Left lung (tissue), 10 donors: Measurements from ENCODE around the gene TNFRSF13B. TPM values are rescaled to one million over a fixed set of nuclear protein-coding genes. Genes with fewer than 3 reads are reported as not detected.

Source experiments
- ATAC-seq: fragments of 200-7000 bp; cut with Tn5 transposase; one replicate; pipeline ENCODE4 v1.9.1; 2020; ENCODE audit warnings: moderate library complexity
- DNase-seq, 4 donors: peaks; one replicate each; pipeline ENCODE4 v3.0.0-alpha.2; 2013 to 2020
- H3K27ac ChIP-seq, 2 donors: fragments of 200-600 bp; sonication (generic) in 1 of 2; one replicate each; pipeline versions ENCODE4 v1.5.0 to v1.8.0; 2020 to 2021
- H3K27me3 ChIP-seq, 2 donors: fragments of 200-600 bp; sonication (generic) in 1 of 2; one replicate each; pipeline versions ENCODE4 v1.5.0 to v1.8.0; 2020 to 2021
- H3K36me3 ChIP-seq, 2 donors: fragments of 200-600 bp; sonication (generic) in 1 of 2; one replicate each; pipeline versions ENCODE4 v1.5.0 to v1.8.0; 2020 to 2021
- H3K4me1 ChIP-seq, 2 donors: fragments of 200-600 bp; one replicate each; pipeline ENCODE4 v1.8.0; 2021
- H3K4me3 ChIP-seq, 2 donors: fragments of 200-600 bp; sonication (generic) in 1 of 2; one replicate each; pipeline versions ENCODE4 v1.5.0 to v1.8.0; 2020 to 2021; ENCODE audit warnings: mild to moderate bottlenecking in 1 of 2
- H3K9me3 ChIP-seq, 2 donors: fragments of 200-600 bp; sonication (generic) in 1 of 2; one replicate each; pipeline versions ENCODE4 v1.5.0 to v1.8.0; 2020 to 2021
- intact Hi-C, 2 donors: fragments of 100-400 bp; cut with DNase I; formaldehyde crosslinking; loops; one replicate each; pipeline versions ENCODE4 v1.11.2 to v1.14.2; 2022
- polyA plus RNA-seq, 6 donors: library from polyadenylated mRNA; unstranded; fragments of 120-200 nt; gene quantifications; one replicate each; pipeline ENCODE4 v1.2.1, GENCODE V29; 2013; ENCODE audit not compliant: insufficient read length in 6 of 6
- total RNA-seq, 2 donors: library from RNA; stranded (reverse); fragmentation: NEBNext Ultra II Directional; extraction: Animal tissue kit (Norgen Biotek cat#: 25700); gene quantifications; one replicate each; pipeline ENCODE4 v1.2.1, GENCODE V29; 2021
- TF ChIP-seq, protein P1 (sequence below), 2 donors: fragments of 200-600 bp; sonication (generic) in 1 of 2; IDR thresholded peaks; one replicate each; pipeline versions ENCODE4 v1.5.0 to v1.8.0; 2021; ENCODE audit warnings: antibody characterized with exemption in 2 of 2
- donor health status: DM: no; HTN: yes; CAD: no.
- donor health status: DM: no; HTN: no; CAD: no.

The TNFRSF13B gene
- total and polyA plus RNA-seq, 8 donors: 0.61 to 0.79 TPM; not detected in 6

DNA sequence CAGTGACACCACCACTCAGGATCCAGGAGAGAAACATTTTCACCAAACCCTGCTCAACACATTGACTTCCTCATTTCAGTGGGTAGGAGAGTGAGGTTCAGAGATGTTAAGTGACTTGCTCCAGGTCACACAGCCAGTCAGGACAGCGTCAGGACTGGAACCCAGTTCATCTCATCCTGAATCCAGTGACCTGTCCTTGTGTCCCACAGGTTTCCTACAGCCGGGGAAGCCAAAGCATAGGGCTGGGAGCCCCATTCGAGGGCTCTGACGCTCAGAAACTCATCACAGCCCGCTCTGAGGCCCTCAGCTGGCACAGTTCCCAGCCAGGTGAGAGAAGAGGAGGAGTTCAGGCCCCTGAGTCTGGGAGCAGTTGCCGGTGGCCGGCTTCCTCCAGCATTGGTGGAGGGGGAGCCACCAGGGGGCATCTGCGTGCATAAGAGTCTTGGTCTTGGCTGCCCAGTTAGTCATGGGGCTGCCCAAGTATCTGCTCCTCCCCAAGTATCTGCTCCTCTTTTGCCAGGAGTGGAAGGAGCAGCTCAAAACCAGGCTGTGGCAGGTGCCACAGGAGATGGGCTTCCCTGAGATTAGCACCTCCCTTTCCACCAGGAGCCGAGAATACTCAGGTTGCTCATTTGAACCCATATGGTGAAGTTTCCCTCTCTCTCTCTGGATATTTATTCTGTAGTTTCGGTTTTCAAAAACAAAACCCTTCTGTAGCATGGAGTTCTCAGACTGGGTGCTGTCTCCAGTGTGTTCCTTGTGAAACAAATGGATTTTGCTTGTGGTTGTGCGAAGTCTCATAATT is 56.0 kb downstream of the TNFRSF13B start:
- H3K27me3 ChIP-seq: no peaks in the 10 kb centered on the region
- no peak overlapping the region for H3K4me3 ChIP-seq
- ATAC-seq: peak; percentile 73
- H3K4me1 ChIP-seq: no peaks in the 10 kb centered on the region
- no peak overlapping the region for H3K27ac ChIP-seq
- TF ChIP-seq, protein P1, sequence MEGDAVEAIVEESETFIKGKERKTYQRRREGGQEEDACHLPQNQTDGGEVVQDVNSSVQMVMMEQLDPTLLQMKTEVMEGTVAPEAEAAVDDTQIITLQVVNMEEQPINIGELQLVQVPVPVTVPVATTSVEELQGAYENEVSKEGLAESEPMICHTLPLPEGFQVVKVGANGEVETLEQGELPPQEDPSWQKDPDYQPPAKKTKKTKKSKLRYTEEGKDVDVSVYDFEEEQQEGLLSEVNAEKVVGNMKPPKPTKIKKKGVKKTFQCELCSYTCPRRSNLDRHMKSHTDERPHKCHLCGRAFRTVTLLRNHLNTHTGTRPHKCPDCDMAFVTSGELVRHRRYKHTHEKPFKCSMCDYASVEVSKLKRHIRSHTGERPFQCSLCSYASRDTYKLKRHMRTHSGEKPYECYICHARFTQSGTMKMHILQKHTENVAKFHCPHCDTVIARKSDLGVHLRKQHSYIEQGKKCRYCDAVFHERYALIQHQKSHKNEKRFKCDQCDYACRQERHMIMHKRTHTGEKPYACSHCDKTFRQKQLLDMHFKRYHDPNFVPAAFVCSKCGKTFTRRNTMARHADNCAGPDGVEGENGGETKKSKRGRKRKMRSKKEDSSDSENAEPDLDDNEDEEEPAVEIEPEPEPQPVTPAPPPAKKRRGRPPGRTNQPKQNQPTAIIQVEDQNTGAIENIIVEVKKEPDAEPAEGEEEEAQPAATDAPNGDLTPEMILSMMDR (IDR thresholded peaks at IDR 0.05): peak; percentile 32 to 42
- intact Hi-C loops: no loop called here
- no peaks in the 10 kb centered on the region for H3K36me3 ChIP-seq
- H3K9me3 ChIP-seq: no peaks in the 10 kb centered on the region
- peak in 2 of 4 donors; percentile 55 to 57 for DNase-seq

- no peaks in the 10 kb centered on the region for H3K36me3 ChIP-seq
- H3K4me1 ChIP-seq: no peaks in the 10 kb centered on the region
- H3K4me3 ChIP-seq: no peak overlapping the region
- ATAC-seq (no peak), DNase-seq (no peak)
- no peak overlapping the region for H3K27ac ChIP-seq
- intact Hi-C loops: no loop called here
- TF ChIP-seq, protein P1 (IDR thresholded peaks at IDR 0.05): no peak
- no peaks in the 10 kb centered on the region for H3K27me3 ChIP-seq
- no peaks in the 10 kb centered on the region for H3K9me3 ChIP-seq
These were observed 58.5 kb downstream of the TNFRSF13B start for GRCh38 chr17:16913463-16913862.

DNA sequence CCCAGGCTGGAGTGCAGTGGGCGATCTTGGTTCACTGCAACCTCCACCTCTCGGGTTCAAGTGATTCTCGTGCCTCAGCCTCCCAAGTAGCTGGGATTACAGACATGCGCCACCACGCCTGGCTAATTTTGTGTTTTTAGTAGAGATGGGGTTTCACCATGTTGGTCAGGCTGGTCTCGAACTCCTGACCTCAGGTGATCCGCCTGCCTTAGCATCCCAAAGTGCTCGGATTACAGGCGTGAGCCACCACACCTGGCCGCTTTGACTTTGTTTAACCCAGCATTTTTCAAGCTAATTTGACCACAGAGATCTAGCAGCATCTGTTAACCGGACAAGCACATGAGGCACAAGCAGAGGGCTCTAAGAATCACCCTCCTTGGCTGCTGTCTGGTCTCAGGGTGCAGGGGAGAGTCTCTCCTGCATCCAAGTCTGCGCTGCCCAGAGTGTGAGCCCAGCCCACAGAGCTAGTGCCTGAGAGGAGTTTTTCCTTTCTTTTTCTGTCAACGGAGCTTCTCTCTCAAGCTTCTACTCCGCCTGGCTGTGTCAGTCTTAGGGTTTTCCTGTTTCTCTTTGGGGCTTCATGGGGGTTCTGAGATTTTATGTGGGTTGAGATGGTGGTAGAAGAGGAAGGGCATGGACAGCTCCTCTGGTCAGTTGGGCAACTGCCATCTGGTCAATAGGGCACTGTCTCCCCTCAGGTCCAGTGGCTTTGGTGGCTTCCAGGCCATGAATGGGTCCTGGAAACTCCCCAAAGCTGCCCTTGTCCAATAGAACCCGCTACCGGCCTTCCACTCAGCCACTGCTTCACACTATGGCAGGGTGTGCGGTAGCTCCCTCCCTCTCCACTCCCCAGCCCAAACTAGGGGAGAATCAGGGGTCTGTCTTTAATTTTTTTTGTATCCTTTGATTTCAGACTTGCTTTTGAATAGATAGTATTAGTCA is 59.6 kb downstream of the TNFRSF13B start:
- H3K36me3 ChIP-seq: no peaks in the 10 kb centered on the region
- TF ChIP-seq, protein P1 (IDR thresholded peaks at IDR 0.05): no peak
- H3K9me3 ChIP-seq: no peaks in the 10 kb centered on the region
- ATAC-seq (no peak), DNase-seq (peak in 1 of 4 donors; percentile 7)
- H3K27ac ChIP-seq: no peak overlapping the region
- no peak overlapping the region for H3K4me3 ChIP-seq
- H3K4me1 ChIP-seq: no peaks in the 10 kb centered on the region
- no peaks in the 10 kb centered on the region for H3K27me3 ChIP-seq
- intact Hi-C loops: no loop called here

- no peak for ATAC-seq
- intact Hi-C loops: no loop called here
These were observed 60.6 kb downstream of the TNFRSF13B start for GRCh38 chr17:16911141-16911937.

More at GRCh38 chr17:16911141-16911937, 60.6 kb downstream of the TNFRSF13B start:
- no peak overlapping the region for H3K27ac ChIP-seq
- H3K4me3 ChIP-seq: no peak overlapping the region
- no peaks in the 10 kb centered on the region for H3K27me3 ChIP-seq
- H3K36me3 ChIP-seq: no peaks in the 10 kb centered on the region
- TF ChIP-seq, protein P1 (IDR thresholded peaks at IDR 0.05): no peak
- H3K4me1 ChIP-seq: no peaks in the 10 kb centered on the region
- H3K9me3 ChIP-seq: no peaks in the 10 kb centered on the region
- DNase-seq: peak in 2 of 4 donors; percentile 16 to 44
